Smooth muscle cell (in vitro differentiated cells): ENCODE data around the gene HNRNPL. TPM values are rescaled to one million over a fixed set of nuclear protein-coding genes. Genes with fewer than 3 reads are reported as not detected.

Source experiments
- DNase-seq: peaks from one replicate; lab custom pipeline; 2025; ENCODE audit not compliant: unreplicated experiment; lab: John Stamatoyannopoulos, UW
- H2AFZ ChIP-seq: fragments of 200-600 bp; sonication (generic); 2 replicates; pipeline ENCODE4 v1.6.0; 2016; ENCODE audit warnings: antibody characterized with exemption, low read depth, mild to moderate bottlenecking
- H3F3A ChIP-seq: fragments of 200-600 bp; sonication (generic); 2 replicates; pipeline ENCODE4 v1.6.0; 2017; ENCODE audit warnings: antibody characterized with exemption, low read depth
- H3K27ac ChIP-seq: fragments of 200-600 bp; sonication (generic); 2 replicates; pipeline ENCODE4 v1.5.1; 2016; ENCODE audit warnings: low read depth, mild to moderate bottlenecking
- H3K27me3 ChIP-seq: fragments of 200-600 bp; sonication (generic); 2 replicates; pipeline ENCODE4 v1.6.1; 2016; ENCODE audit warnings: low read depth, mild to moderate bottlenecking
- H3K36me3 ChIP-seq: fragments of 200-600 bp; sonication (generic); 2 replicates; pipeline ENCODE4 v1.5.1; 2016; ENCODE audit warnings: low read depth
- H3K4me1 ChIP-seq: fragments of 200-600 bp; sonication (generic); 2 replicates; pipeline ENCODE4 v1.5.1; 2016; ENCODE audit warnings: low read depth
- H3K4me2 ChIP-seq: fragments of 200-600 bp; sonication (generic); 2 replicates; pipeline ENCODE4 v1.6.0; 2016; ENCODE audit warnings: mild to moderate bottlenecking
- H3K4me3 ChIP-seq: fragments of 200-600 bp; sonication (generic); 2 replicates; pipeline ENCODE4 v1.5.1; 2016; ENCODE audit warnings: mild to moderate bottlenecking
- H3K79me2 ChIP-seq: fragments of 200-600 bp; sonication (generic); 2 replicates; pipeline ENCODE4 v1.6.0; 2016; ENCODE audit warnings: low read depth, mild to moderate bottlenecking
- H3K9ac ChIP-seq: fragments of 200-600 bp; sonication (generic); 2 replicates; pipeline ENCODE4 v1.6.0; 2016; ENCODE audit warnings: low read depth
- H3K9me3 ChIP-seq: fragments of 200-600 bp; sonication (generic); replicated peaks from 2 replicates; pipeline ENCODE4 v1.5.1; 2016; ENCODE audit warnings: low read depth
- H4K20me1 ChIP-seq: fragments of 200-600 bp; sonication (generic); 2 replicates; pipeline ENCODE4 v1.6.0; 2016; ENCODE audit warnings: low read depth
- WGBS: methylation state at CpG from one replicate; pipeline ENCODE4 v1.1.7; 2016; ENCODE audit warnings: low lambda C conversion rate; 5-methylcytosine and 5-hydroxymethylcytosine counted together
- polyA plus RNA-seq: library from polyadenylated mRNA; unstranded; fragments of >200 nt; fragmentation: Nextera tagmentation; extraction: Ambion mirVana; gene quantifications from 2 replicates; pipeline ENCODE4 v1.2.1, GENCODE V29; 2016
- total RNA-seq: library from RNA; depleted of rRNA; stranded (reverse); fragments of >200 nt; gene quantifications from 2 replicates; pipeline ENCODE4 v1.2.3, GENCODE V29; 2014
- TF ChIP-seq, protein P1 (sequence below): fragments of 200-600 bp; sonication (generic); IDR thresholded peaks from 2 replicates; pipeline ENCODE4 v1.5.1; 2017; ENCODE audit warnings: borderline replicate concordance, mild to moderate bottlenecking, antibody characterized with exemption; ENCODE audit not compliant: insufficient read depth, poor library complexity, severe bottlenecking

HNRNPL gene
- total and polyA plus RNA-seq, 2 experiments from 2014 or later: 158 to 174 TPM

DNA sequence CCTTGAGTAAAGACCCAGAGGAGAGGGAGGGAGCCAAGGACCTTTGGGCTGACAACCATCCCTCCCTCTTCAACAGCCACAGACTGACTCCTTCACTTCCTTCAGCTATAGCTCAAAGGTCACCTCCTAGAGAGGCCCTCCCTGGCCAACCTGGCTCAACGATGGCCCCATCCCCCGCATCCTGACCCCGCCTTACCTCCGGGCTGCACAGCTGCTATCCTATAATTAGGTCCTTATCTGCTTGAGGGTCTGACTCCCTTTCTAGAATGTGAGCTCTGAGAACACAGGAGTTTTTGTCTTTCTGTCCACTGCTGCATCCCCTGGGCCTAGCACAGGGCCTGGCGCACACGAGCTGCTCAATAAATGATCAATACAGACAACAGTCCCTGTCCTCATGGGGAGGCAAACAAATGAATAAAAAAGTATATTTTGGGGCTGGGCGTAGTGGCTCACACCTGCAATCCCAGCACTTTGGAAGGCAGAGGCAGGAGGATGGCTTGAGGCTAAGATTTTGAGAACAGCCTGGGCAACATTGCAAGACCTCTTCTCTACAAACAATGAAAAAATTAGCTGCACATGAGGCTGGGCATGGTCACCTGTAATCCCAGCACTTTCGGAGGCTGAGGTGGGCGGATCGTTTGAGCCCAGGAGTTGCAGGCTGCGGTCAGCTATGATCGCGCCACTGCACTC, 30.4 kb downstream of the HNRNPL start:
- DNase-seq: no peak
- H3K4me2 ChIP-seq: no peak overlapping the region
- WGBS: 82% methylated on average over 13 of the region's 13 CpGs
- H3K79me2 ChIP-seq: no peaks in the 10 kb centered on the region
- H3K9ac ChIP-seq: no peak overlapping the region
- H2AFZ ChIP-seq: no peak overlapping the region
- H3K36me3 ChIP-seq: no peaks in the 10 kb centered on the region
- no peaks in the 10 kb centered on the region for H3K9me3 ChIP-seq
- H3K4me1 ChIP-seq: no peaks in the 10 kb centered on the region
- TF ChIP-seq, protein P1, sequence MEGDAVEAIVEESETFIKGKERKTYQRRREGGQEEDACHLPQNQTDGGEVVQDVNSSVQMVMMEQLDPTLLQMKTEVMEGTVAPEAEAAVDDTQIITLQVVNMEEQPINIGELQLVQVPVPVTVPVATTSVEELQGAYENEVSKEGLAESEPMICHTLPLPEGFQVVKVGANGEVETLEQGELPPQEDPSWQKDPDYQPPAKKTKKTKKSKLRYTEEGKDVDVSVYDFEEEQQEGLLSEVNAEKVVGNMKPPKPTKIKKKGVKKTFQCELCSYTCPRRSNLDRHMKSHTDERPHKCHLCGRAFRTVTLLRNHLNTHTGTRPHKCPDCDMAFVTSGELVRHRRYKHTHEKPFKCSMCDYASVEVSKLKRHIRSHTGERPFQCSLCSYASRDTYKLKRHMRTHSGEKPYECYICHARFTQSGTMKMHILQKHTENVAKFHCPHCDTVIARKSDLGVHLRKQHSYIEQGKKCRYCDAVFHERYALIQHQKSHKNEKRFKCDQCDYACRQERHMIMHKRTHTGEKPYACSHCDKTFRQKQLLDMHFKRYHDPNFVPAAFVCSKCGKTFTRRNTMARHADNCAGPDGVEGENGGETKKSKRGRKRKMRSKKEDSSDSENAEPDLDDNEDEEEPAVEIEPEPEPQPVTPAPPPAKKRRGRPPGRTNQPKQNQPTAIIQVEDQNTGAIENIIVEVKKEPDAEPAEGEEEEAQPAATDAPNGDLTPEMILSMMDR: no peak
- H3F3A ChIP-seq: no peaks in the 10 kb centered on the region
- no peaks in the 10 kb centered on the region for H3K27me3 ChIP-seq
- no peak overlapping the region for H3K27ac ChIP-seq
- H4K20me1 ChIP-seq: no peaks in the 10 kb centered on the region
- no peak overlapping the region for H3K4me3 ChIP-seq

DNA sequence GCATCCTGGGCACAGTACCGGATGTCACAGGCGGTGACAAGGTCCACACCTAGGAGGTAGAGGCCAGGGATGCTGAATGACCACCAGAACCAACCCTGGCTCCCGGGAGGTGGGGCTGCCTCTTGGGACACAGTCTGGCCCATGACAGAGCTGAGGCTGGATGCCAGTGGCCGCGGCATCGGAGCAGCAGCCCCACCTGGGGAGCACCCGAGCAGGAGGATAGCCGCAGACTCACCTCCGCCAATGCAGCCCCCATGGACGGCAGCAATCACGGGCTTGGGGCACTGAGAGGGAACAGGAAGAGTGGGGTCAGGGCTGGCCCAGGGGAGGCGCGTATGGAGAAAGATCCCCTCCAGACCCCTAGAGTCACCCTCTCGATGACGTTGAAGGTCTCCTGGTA, 32.7 kb downstream of the HNRNPL start:
- TF ChIP-seq, protein P1: no peak
- no peak overlapping the region for H3K4me3 ChIP-seq
- H3K9ac ChIP-seq: no peak overlapping the region
- 96% methylated on average over 15 of the region's 15 CpGs for WGBS
- H4K20me1 ChIP-seq: no peaks in the 10 kb centered on the region
- no peaks in the 10 kb centered on the region for H3K79me2 ChIP-seq
- no peaks in the 10 kb centered on the region for H3K27me3 ChIP-seq
- DNase-seq: no peak
- no peaks in the 10 kb centered on the region for H3K9me3 ChIP-seq
- H3K27ac ChIP-seq: no peak overlapping the region
- no peaks in the 10 kb centered on the region for H3K36me3 ChIP-seq
- H3F3A ChIP-seq: no peaks in the 10 kb centered on the region
- no peak overlapping the region for H3K4me2 ChIP-seq
- H2AFZ ChIP-seq: no peak overlapping the region
- no peaks in the 10 kb centered on the region for H3K4me1 ChIP-seq

- Histone ChIP-seq H2AFZ (no peak overlapping the region), H3K27ac (no peak overlapping the region), H3K9ac (no peak overlapping the region)
Observed at GRCh38 chr19:38816131-38816750, 33.5 kb downstream of the HNRNPL start.

More at GRCh38 chr19:38816131-38816750, 33.5 kb downstream of the HNRNPL start:
- Histone ChIP-seq H3K36me3 (no peaks in the 10 kb centered on the region), H4K20me1 (no peaks in the 10 kb centered on the region), H3K27me3 (no peaks in the 10 kb centered on the region), H3K79me2 (no peaks in the 10 kb centered on the region), H3K9me3 (no peaks in the 10 kb centered on the region), H3K4me2 (no peak overlapping the region), H3K4me3 (no peak overlapping the region), H3F3A (no peaks in the 10 kb centered on the region), H3K4me1 (no peaks in the 10 kb centered on the region)
- DNase-seq: no peak
- WGBS: 96% methylated on average over 18 of the region's 18 CpGs
- TF ChIP-seq, protein P1: no peak
